ENCODE data around the gene CAVIN4.

DNA sequence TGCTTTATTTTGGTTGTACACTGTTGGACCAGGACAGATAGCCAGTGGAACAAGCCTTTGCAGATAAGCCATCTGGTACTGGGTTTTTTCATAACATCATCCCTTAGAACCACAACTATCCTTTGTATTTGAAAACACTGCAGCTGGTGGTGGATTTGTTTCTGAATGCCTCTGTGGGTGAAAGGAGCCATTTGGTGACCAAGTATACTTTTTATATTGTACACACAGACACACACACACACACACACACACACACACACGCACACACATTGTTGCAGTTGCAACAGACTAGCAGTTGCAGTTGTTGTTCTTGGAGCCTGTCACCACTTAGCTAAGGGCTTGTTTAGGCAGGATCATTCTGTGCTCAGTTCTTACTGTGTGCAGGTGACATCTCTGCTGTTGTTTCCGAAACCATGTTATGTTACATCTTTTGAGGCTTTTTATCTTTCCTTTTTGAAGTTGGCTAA is 22.9 kb upstream of the CAVIN4 start:
- TF ChIP-seq, protein P1, sequence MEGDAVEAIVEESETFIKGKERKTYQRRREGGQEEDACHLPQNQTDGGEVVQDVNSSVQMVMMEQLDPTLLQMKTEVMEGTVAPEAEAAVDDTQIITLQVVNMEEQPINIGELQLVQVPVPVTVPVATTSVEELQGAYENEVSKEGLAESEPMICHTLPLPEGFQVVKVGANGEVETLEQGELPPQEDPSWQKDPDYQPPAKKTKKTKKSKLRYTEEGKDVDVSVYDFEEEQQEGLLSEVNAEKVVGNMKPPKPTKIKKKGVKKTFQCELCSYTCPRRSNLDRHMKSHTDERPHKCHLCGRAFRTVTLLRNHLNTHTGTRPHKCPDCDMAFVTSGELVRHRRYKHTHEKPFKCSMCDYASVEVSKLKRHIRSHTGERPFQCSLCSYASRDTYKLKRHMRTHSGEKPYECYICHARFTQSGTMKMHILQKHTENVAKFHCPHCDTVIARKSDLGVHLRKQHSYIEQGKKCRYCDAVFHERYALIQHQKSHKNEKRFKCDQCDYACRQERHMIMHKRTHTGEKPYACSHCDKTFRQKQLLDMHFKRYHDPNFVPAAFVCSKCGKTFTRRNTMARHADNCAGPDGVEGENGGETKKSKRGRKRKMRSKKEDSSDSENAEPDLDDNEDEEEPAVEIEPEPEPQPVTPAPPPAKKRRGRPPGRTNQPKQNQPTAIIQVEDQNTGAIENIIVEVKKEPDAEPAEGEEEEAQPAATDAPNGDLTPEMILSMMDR (IDR thresholded peaks at IDR 0.05 in 4 of 5, conservative IDR thresholded peaks at IDR 0.05 in 1 of 5) = no peak
- TF ChIP-seq POLR2A (IDR thresholded peaks at IDR 0.05) = no peak

All from gastrocnemius medialis (tissue), 4 donors.